Measurements from ENCODE around the gene POLD1.

The POLD1 gene

DNA sequence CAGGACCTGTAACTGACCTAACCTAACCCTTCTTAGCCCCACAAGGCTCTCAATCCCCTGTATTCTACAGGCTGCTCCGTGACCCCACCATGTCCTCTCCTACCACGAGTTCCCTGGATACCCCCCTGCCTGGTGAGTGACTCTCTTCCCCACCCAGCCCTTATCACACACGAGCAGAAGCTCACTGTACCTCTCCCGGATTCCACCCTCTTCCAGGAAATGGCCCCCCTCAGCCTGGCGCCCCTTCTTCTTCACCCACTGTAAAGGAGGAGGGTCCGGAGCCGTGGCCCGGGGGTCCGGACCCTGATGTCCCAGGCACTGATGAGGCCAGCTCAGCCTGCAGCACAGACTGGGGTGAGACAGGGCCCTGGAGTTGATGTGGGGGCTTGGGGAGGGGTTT is 6.6 kb upstream of the POLD1 start:
- Histone ChIP-seq H3K9me3 (ENCODE audit: severe bottlenecking) (no peaks in the 10 kb centered on the region), H3K27me3 (ENCODE audit: insufficient read depth, low read depth, severe bottlenecking) (no peaks in the 10 kb centered on the region), H3K36me3 (peaks cover 47% of the 10 kb centered on the region), H3K4me3 (ENCODE audit: low read depth, low read length) (no peak overlapping the region), H3K27ac (no peak overlapping the region)
- TF ChIP-seq, protein P1, sequence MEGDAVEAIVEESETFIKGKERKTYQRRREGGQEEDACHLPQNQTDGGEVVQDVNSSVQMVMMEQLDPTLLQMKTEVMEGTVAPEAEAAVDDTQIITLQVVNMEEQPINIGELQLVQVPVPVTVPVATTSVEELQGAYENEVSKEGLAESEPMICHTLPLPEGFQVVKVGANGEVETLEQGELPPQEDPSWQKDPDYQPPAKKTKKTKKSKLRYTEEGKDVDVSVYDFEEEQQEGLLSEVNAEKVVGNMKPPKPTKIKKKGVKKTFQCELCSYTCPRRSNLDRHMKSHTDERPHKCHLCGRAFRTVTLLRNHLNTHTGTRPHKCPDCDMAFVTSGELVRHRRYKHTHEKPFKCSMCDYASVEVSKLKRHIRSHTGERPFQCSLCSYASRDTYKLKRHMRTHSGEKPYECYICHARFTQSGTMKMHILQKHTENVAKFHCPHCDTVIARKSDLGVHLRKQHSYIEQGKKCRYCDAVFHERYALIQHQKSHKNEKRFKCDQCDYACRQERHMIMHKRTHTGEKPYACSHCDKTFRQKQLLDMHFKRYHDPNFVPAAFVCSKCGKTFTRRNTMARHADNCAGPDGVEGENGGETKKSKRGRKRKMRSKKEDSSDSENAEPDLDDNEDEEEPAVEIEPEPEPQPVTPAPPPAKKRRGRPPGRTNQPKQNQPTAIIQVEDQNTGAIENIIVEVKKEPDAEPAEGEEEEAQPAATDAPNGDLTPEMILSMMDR (IDR thresholded peaks at IDR 0.05; ENCODE audit: low read depth, low read length), result no peak
- no peak for DNase-seq

DNA sequence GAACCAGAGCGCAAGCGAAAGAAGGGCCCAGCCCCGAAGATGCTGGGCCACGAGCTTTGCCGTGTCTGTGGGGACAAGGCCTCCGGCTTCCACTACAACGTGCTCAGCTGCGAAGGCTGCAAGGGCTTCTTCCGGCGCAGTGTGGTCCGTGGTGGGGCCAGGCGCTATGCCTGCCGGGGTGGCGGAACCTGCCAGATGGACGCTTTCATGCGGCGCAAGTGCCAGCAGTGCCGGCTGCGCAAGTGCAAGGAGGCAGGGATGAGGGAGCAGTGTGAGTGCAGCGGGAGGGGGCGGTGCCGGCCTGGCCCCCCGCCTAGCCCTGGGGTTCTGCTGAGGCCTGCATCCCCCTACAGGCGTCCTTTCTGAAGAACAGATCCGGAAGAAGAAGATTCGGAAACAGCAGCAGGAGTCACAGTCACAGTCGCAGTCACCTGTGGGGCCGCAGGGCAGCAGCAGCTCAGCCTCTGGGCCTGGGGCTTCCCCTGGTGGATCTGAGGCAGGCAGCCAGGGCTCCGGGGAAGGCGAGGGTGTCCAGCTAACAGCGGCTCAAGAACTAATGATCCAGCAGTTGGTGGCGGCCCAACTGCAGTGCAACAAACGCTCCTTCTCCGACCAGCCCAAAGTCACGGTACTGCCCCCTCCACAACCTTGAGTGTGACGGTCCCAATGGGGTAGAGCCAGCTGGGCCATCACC is 5.8 kb upstream of the POLD1 start:
- no peak for DNase-seq
- no peak overlapping the region for H3K27ac ChIP-seq
- H3K27me3 ChIP-seq (ENCODE audit: insufficient read depth, low read depth, severe bottlenecking), result no peaks in the 10 kb centered on the region
- H3K36me3 ChIP-seq, result peaks cover 55% of the 10 kb centered on the region
- H3K9me3 ChIP-seq (ENCODE audit: severe bottlenecking), result no peaks in the 10 kb centered on the region
- TF ChIP-seq, protein P1 (IDR thresholded peaks at IDR 0.05; ENCODE audit: low read depth, low read length), result no peak
- no peak overlapping the region for H3K4me3 ChIP-seq (ENCODE audit: low read depth, low read length)

DNA sequence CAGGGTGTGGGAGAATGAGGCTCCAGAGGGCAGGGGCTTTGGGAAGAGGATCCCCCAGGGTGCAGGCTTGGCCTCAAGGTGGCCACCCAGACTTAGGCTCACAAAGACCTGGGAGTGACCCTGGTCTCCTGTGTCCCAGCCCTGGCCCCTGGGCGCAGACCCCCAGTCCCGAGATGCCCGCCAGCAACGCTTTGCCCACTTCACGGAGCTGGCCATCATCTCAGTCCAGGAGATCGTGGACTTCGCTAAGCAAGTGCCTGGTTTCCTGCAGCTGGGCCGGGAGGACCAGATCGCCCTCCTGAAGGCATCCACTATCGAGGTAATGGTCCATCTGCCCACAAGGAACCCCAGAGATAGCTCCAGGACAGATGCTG is 5.3 kb upstream of the POLD1 start:
- peaks cover 56% of the 10 kb centered on the region for H3K36me3 ChIP-seq
- no peak overlapping the region for H3K27ac ChIP-seq
- TF ChIP-seq, protein P1 (IDR thresholded peaks at IDR 0.05; ENCODE audit: low read depth, low read length), result no peak
- no peaks in the 10 kb centered on the region for H3K9me3 ChIP-seq (ENCODE audit: severe bottlenecking)
- H3K4me3 ChIP-seq (ENCODE audit: low read depth, low read length), result no peak overlapping the region
- no peak for DNase-seq
- no peaks in the 10 kb centered on the region for H3K27me3 ChIP-seq (ENCODE audit: insufficient read depth, low read depth, severe bottlenecking)

DNA sequence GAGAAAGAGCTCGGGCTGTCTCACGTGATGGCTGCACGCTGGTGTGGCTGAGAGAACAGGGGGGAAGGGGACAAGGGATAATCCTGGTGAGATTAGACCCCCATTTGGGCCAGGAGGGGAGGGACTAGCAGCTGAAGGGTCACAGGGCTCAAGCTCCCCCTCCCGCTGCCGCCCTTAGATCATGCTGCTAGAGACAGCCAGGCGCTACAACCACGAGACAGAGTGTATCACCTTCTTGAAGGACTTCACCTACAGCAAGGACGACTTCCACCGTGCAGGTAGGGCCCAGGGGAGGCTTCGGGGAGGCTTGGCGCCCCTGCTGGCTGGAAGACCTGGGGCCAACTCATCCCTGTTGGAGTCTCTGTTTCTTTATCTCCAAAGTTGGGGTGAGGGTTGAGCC is 4.5 kb upstream of the POLD1 start:
- H3K27ac ChIP-seq, result no peak overlapping the region
- TF ChIP-seq, protein P1 (IDR thresholded peaks at IDR 0.05; ENCODE audit: low read depth, low read length), result no peak
- DNase-seq, result no peak
- no peaks in the 10 kb centered on the region for H3K27me3 ChIP-seq (ENCODE audit: insufficient read depth, low read depth, severe bottlenecking)
- no peaks in the 10 kb centered on the region for H3K9me3 ChIP-seq (ENCODE audit: severe bottlenecking)
- peaks cover 56% of the 10 kb centered on the region for H3K36me3 ChIP-seq
- no peak overlapping the region for H3K4me3 ChIP-seq (ENCODE audit: low read depth, low read length)

DNA sequence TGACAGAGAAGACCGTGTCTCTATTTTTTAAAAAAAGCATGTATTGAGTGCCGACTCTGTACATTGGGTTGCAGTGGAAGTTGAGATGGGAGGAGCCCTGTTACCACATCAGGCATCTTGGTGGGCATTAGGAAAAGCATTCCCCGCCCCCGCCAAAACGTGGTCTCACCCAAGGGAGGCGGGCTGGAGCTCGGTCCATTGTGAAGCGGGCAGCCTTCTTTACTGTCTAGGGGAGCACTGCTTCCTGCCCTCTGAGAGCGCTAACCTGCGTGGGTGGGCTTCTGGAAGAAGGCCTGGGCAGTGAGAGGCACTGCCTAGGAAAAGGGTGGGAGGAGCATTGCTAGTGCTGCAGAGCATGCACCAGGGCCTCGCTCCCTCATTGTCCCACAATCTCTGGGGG is 4.0 kb upstream of the POLD1 start:
- H3K4me3 ChIP-seq (ENCODE audit: low read depth, low read length), result no peak overlapping the region
- TF ChIP-seq, protein P1 (IDR thresholded peaks at IDR 0.05; ENCODE audit: low read depth, low read length), result no peak
- no peak for DNase-seq
- no peaks in the 10 kb centered on the region for H3K27me3 ChIP-seq (ENCODE audit: insufficient read depth, low read depth, severe bottlenecking)
- H3K36me3 ChIP-seq, result peaks cover 56% of the 10 kb centered on the region
- H3K27ac ChIP-seq, result no peak overlapping the region
- H3K9me3 ChIP-seq (ENCODE audit: severe bottlenecking), result no peaks in the 10 kb centered on the region

DNA sequence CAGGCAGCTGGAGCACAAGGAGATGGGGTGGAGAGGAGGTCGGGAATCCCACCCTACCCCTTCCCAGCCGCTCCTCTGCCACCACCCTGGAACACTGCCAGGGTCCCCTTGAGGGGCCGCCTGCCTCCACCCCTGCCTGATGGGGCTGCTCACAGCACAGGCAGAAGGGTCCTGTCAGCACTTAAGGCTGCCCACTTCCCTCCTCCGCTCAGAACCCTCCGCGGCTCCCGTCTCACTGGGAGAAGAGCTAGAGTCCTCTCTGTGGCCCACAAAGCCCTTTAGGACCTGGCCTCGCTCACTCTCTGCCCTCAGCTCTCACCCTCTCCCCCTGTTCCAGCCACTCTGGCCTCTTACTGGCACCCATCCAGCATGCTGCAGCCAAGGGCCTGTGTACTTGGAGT is 3.4 kb upstream of the POLD1 start:
- H3K9me3 ChIP-seq (ENCODE audit: severe bottlenecking), result no peaks in the 10 kb centered on the region

More for the DNA sequence above, 3.4 kb upstream of the POLD1 start:
- Histone ChIP-seq H3K27me3 (ENCODE audit: insufficient read depth, low read depth, severe bottlenecking) (no peaks in the 10 kb centered on the region), H3K4me3 (ENCODE audit: low read depth, low read length) (no peak overlapping the region), H3K27ac (no peak overlapping the region), H3K36me3 (peaks cover 58% of the 10 kb centered on the region)
- TF ChIP-seq, protein P1 (IDR thresholded peaks at IDR 0.05; ENCODE audit: low read depth, low read length), result no peak
- DNase-seq, result no peak
